HG03520 (cell line): ENCODE measurements around the gene AMACR.

Source experiments
- ATAC-seq: cut with Tn5 transposase; IDR thresholded peaks from one replicate; pipeline ENCODE4 v1.9.1; 2021; ENCODE audit warnings: mild to moderate bottlenecking, moderate library complexity; ENCODE audit not compliant: unreplicated experiment

The AMACR gene

DNA sequence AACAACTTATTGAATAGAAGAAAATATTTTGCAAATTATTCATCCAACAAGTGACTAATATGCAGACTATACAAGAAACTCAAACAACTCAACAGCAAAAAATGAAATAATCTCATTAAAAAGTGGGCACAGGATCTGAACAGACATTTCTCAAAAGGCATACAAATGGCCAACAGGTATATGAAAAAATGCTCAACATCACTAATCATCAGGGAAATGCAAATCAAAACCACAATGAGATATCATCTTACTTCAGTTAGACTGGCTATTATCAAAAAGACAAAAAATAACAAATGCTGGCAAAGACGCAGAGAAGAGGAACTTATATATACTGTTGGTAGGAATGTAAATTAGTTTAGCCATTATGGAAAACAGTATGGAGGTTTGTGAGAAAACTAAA is 1.8 kb upstream of the AMACR start:
- ATAC-seq: no peak

DNA sequence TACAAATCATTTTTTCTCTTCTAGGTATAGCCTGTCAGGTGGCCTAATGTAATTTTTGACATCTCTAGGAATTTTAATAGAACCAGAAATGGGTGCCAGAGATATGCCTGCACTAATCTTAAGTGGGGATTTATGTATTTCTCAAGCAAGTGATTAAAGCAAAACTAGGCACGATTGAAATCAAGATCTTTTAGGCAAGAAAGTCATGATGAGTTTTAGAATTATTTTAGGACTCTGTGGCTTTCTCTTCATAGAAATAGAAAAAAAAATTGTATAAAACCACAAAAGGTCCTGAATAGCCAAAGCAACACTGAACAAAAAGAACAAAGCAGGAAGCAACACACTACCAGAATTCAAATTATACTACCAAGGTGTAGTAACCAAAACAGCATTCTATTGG is 952 bp upstream of the AMACR start:
- ATAC-seq: no peak

DNA sequence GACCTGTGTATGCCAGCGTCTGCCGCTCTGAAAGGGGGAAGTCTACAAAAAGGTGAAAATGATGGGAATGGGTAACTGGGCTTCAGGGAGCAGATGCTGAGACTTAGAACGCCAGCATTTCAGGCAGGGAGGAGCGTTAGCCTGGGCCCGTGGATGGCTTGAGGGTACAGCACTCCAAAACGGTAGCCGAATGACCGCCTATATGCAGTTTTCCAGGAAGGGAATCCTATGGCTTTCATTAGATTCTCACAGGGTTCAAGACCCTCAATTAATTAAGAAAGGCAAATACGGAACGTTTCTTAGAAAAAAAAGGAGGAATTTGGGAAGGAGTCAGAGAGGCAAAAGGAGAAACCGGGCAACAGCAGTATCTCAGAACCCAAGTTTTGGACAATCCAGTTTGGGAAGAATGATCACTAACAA is 639 bp downstream of the AMACR start:
- ATAC-seq: no peak

- no peak for ATAC-seq
Measured at GRCh38 chr5:34005681-34006080, 2.2 kb downstream of the AMACR start.

GRCh38 chr5:34005211-34005610 is 2.6 kb downstream of the AMACR start:
- no peak for ATAC-seq

DNA sequence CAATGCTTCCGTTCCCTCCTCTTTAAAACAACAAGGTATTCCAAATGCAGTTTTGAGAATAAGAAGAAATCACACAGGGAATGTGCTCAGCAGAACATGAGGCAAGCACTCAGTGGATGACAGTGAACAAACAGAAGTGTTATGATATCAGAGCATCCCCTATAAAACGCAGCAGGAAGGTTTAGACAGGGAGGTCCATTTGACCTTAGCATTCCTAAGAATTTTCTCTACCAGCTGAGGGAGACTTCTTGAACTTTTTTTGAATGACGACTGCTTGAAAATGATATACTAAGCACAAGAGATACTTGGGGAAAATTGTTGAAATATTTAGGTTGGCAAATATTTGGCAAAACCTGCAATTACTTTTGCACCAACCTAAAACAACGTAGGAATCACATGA is 3.9 kb downstream of the AMACR start:
- ATAC-seq: no peak

DNA sequence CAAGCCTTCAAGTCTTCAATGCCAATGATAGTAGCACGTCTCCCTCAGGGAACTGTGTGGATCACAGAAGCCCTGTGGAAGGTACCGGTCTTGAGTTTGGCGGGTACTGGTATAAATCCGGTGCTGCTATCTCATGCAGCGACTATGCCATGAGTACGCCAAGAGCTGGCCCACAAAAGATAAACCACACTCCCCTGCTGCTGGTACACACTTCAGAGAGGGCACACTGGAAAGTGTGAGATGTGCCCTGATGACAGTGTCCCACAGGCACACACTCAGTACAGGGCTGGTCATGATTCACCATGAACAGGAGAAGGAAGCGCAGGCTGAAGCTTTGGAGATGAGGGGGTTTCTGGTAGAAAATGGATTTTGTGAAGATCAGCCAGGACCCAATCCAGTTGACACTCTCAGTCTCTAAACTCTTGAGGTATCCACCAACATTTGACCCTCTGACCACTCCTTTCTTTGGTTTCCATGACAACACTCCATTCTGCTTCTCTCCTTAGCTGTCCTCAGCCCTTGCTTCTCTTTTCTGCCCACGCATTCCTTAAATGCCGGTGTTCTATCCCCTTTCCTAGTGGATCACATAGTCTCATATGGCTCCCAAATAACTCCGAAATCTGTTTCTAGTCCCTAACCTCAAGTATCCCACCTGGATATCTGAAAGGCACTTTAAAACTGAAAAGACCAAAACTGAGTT is 5.1 kb downstream of the AMACR start:
- ATAC-seq: no peak

DNA sequence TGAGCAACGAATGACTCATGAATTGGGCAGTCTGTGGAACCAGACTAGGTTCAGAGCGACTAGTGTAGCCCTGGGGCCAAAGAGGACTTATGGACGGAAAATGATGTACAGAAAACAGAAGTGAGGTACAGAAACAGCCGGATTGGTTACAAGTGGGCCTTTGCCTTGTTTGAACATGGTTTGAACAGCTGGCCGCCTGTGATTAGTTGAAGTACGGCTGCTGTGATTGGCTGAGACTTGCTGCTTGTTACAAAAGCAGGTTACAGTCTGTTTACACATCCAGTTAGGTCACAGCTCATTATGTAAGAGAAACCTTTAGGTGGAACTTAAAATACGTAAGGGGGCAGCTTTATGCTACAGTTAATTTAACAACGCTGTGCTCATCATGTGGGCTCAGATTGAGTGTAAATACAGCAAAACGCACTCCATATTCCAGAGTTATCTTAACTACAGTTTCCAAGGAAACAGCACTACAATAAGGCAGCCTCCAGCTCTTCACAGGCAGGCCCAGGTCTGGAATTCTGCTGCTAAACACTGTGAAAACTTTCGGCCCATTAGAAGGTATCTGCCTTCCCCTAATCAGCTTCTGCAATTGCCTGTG is 6.5 kb downstream of the AMACR start:
- ATAC-seq: no peak

GRCh38 chr5:33999978-34000377 is 7.9 kb downstream of the AMACR start:
- no peak for ATAC-seq

- ATAC-seq: no peak
Measured at GRCh38 chr5:33997331-33997983, 10.4 kb downstream of the AMACR start.

GRCh38 chr5:33995865-33996264 is 12.0 kb downstream of the AMACR start:
- ATAC-seq: no peak

DNA sequence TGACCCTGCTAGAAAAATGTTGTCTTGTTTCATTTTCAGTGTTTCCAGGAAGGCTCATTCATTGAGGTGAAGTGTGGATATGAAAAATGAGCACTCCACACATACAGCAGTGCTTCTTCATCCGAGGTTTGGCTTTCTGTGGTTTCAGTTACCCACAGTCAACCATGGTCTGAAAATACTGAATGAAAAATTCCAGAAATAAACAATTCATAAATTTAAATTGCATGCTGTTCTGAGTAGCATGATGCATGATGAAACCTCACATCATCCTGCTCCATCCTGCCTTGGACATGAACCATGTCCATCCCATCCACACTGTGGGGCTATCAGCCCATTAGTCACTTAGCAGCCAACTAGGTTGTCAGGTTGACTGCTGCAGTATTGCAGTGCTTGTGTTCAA is 13.0 kb downstream of the AMACR start:
- ATAC-seq: no peak

GRCh38 chr5:33992864-33993263 is 15.0 kb downstream of the AMACR start:
- no peak for ATAC-seq

- no peak for ATAC-seq
Measured at GRCh38 chr5:33985447-33985846, 22.4 kb downstream of the AMACR start.

DNA sequence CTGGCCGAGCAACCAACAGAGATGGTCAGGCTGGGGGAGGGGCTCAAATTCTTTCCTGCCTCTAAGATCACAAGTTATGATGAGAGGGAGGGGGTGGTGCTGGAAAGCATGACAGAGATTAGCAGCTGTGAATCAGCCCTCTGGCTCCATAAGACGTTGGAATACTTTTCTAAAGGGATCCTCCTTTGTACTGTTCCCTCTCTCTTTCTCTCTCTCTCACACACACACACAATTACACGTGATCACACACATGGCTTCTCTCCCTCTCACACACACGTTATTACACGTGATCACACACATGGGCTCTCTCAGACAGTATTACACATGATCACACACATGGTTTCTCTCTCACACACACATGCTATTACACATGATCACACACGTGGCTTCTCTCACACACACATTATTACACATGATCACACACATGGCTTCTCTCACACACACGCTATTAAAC is 23.2 kb downstream of the AMACR start, which contains the start of gene SLC45A2:
Gene SLC45A2 (minus strand): TSS at position 23 of the 454 bp plus-strand sequence. CDS start 110 bp downstream, outside the sequence.
- no peak for ATAC-seq

GRCh38 chr5:33984178-33984577 is 23.7 kb downstream of the AMACR start:
- no peak for ATAC-seq

GRCh38 chr5:33981408-33982162 is 26.3 kb downstream of the AMACR start:
- no peak for ATAC-seq

- no peak for ATAC-seq
Measured at GRCh38 chr5:33980030-33980429, 27.8 kb downstream of the AMACR start.

DNA sequence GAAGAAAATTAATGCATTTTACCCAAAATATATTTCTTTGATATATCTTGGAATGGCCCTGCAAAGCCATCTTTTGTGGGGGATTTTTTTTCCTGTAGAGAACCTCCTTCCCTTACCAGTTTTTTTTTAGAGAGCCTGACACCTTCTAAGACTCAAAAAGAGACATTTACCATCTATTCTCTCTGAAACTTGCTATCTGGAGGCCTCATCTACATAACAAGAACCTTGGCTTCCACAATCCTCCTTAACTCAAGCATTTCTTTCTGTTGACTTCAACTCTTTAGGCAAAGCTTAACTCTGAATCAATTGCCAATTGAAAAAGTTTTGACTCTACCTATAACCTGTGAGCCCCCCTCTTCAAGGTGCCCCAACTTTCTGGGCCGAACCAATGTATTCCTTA is 29.5 kb downstream of the AMACR start:
- no peak for ATAC-seq

GRCh38 chr5:33976307-33976706 is 31.5 kb downstream of the AMACR start:
- ATAC-seq: no peak

DNA sequence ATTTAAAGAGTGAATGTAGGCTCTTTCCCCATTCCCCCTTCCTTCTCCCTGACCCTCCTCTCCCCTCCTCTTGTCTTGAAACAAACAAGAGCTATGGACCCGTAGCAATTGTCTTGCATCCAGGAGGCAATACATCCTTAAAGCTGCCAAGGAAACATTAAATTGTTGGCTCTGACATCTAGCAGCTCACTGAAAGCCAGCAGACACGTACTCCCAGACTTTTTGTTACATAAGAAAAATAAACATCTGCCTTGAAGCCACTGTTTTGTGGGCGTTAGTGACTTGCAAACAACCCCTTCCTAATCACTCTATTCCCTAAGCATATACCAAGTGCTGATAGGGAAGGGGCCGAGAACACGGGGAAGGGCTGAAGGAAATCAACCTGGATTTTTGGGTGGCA is 32.0 kb downstream of the AMACR start:
- no peak for ATAC-seq
